Panc1 (cell line): ENCODE measurements around the gene TAF6. TPM values are rescaled to one million over a fixed set of nuclear protein-coding genes. Genes with fewer than 3 reads are reported as not detected.

ENCODE experiments used
- ATAC-seq: fragments of 200-7000 bp; cut with Tn5 transposase; 2 replicates; pipeline ENCODE4 v1.9.1; 2020; ENCODE audit warnings: mild to moderate bottlenecking, moderate library complexity
- BruUV-seq: library from RNA; stranded (reverse); fragments of 400-500 nt; replicated peaks from 2 replicates; lab custom pipeline; 2021; lab: Mats Ljungman, UMichigan
- CTCF ChIA-PET: fragments of 300-600 bp; sonication (Branson Sonifier 250); formaldehyde crosslinking; loops from one replicate; lab custom pipeline; 2022; ENCODE audit warnings: antibody characterized with exemption; lab: Charles Lee
- POLR2A ChIA-PET: fragments of 300-600 bp; sonication (Branson Sonifier 250); formaldehyde crosslinking; loops from one replicate; lab custom pipeline; 2022; ENCODE audit warnings: antibody characterized with exemption; lab: Charles Lee
- DNase-seq: peaks from one replicate; pipeline ENCODE4 v3.0.0-alpha.2; 2010; ENCODE audit warnings: low read depth, low spot score
- H3K27ac ChIP-seq: 2 replicates; pipeline ENCODE4 v1.5.1; 2011; ENCODE audit warnings: mild to moderate bottlenecking, low read length, inconsistent platforms
- H3K27me3 ChIP-seq: fragments of 200-500 bp; sonication (Bioruptor generic); 2 replicates; pipeline ENCODE4 v1.6.0; 2014; ENCODE audit warnings: low read length, inconsistent platforms; ENCODE audit not compliant: control insufficient read depth, insufficient read depth
- H3K36me3 ChIP-seq: fragments of 200-500 bp; sonication (Bioruptor generic); 2 replicates; pipeline ENCODE4 v1.5.1; 2014; ENCODE audit warnings: inconsistent platforms, mild to moderate bottlenecking, low read length, moderate library complexity; ENCODE audit not compliant: control insufficient read depth, insufficient read depth
- H3K4me1 ChIP-seq: 2 replicates; pipeline ENCODE4 v1.5.1; 2011; ENCODE audit warnings: inconsistent platforms, mild to moderate bottlenecking, low read length, moderate library complexity; ENCODE audit not compliant: control insufficient read depth, insufficient read depth
- H3K4me3 ChIP-seq, 2 experiments: 2 replicates each; pipeline ENCODE4 v1.5.1; 2011 to 2012; ENCODE audit warnings: low read depth in 2 of 2, low read length in 2 of 2, mild to moderate bottlenecking in 2 of 2, inconsistent platforms in 1 of 2, moderate library complexity in 1 of 2
- H3K9me3 ChIP-seq: fragments of 200-500 bp; sonication (Bioruptor generic); 2 replicates; pipeline ENCODE4 v1.5.1; 2014; ENCODE audit warnings: low read depth, mild to moderate bottlenecking, inconsistent platforms, low read length, moderate library complexity; ENCODE audit not compliant: control insufficient read depth, insufficient read depth
- POLR2AphosphoS5 ChIP-seq: IDR thresholded peaks from 2 replicates; pipeline ENCODE4 v1.6.1; 2012; ENCODE audit warnings: mild to moderate bottlenecking, low read depth, low read length, moderate library complexity
- SIN3A ChIP-seq: IDR thresholded peaks from 2 replicates; pipeline ENCODE4 v1.6.1; 2012; ENCODE audit warnings: low read depth, mild to moderate bottlenecking, low read length, moderate library complexity, borderline replicate concordance; ENCODE audit not compliant: insufficient read depth
- TCF7L2 ChIP-seq: IDR thresholded peaks from 2 replicates; pipeline ENCODE4 v1.6.1; 2011; ENCODE audit warnings: mild to moderate bottlenecking, low read depth, low read length, inconsistent platforms
- in situ Hi-C: cut with HindIII; loops from 2 replicates; pipeline ENCODE4 v1.10.0; 2016; ENCODE audit warnings: low sequenced_read_pairs, low pct_unique_long_range_greater_than_20kb
- intact Hi-C: fragments of 100-400 bp; cut with micrococcal nuclease; formaldehyde crosslinking; loops from one replicate; pipeline ENCODE4 v1.10.0; 2022; ENCODE audit not compliant: unreplicated experiment
- total RNA-seq: library from RNA; stranded (reverse); gene quantifications from one replicate; pipeline ENCODE4 v1.2.1, GENCODE V29; 2021; ENCODE audit not compliant: unreplicated experiment
- TF ChIP-seq, protein P1 (sequence below), 2 experiments: IDR thresholded peaks; 2 replicates each; pipeline ENCODE4 v1.6.1; 2011 to 2012; ENCODE audit warnings: low read depth in 2 of 2, control low read depth in 1 of 2, low read length in 1 of 2, mild to moderate bottlenecking in 1 of 2, moderate library complexity in 1 of 2; ENCODE audit not compliant: insufficient read depth in 1 of 2
- TF ChIP-seq, protein P2 (sequence below): fragments of 450-650 bp; IDR thresholded peaks from 2 replicates; pipeline ENCODE4 v1.5.1; 2017; ENCODE audit warnings: mild to moderate bottlenecking

TAF6 gene
- total RNA-seq, 1 experiment from 2014 or later = 92.3 TPM

DNA sequence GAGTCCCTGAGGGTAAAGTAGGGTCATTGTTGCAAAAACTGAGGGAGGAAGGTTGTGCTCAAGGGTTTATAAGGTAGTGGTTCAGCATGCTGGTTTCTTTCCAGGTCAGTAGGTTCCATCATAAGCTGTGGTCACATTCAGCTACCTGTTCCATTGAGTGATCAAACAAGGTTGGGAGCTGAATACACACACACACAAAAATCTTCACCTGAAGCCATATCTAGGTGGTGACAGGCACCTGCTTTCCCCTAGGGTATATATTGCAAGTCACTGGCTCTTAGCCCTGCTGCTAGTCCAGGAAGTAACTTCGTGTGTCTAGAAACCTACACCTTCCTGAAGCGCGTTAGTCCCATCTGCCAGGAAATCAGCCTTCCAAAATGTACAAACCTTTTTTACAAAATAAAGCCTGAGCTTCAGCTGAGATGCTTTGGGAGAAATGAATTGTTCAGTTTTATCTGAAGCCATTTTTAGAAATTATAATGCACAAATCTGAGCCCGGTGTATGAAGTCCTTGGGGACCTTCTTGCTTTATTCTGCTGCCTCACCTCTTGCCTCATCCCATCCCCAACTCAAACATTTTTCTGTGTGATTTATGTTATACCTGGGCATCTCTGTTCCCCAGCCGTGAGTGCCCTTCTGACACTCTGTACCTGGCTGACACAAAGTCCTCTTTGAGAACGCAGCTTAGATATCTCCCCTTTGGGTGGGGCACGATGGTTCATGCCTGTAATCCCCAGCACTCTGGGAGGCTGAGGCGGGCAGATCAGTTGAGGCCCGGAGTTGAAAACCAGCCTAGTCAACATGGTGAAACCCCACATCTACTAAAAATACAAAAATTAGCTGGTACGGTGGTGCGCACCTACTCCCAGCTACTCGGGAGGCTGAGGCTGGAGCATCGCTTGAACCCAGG is 18.9 kb upstream of the TAF6 start:
- ATAC-seq (no peak), DNase-seq (no peak)
- Histone ChIP-seq H3K4me1 (no peaks in the 10 kb centered on the region), H3K27me3 (no peaks in the 10 kb centered on the region), H3K36me3 (no peaks in the 10 kb centered on the region), H3K27ac (no peak overlapping the region), H3K4me3 (no peak overlapping the region), H3K9me3 (no peaks in the 10 kb centered on the region)
- ChIA-PET CTCF (interaction anchor here (0.8 kb wide), 1 partner anchor 10 kb away, joined by 4 read pairs; no protein-coding TSS in a partner anchor), POLR2A (no interaction called here)
- no peak for TF ChIP-seq POLR2AphosphoS5
- TF ChIP-seq, protein P1, sequence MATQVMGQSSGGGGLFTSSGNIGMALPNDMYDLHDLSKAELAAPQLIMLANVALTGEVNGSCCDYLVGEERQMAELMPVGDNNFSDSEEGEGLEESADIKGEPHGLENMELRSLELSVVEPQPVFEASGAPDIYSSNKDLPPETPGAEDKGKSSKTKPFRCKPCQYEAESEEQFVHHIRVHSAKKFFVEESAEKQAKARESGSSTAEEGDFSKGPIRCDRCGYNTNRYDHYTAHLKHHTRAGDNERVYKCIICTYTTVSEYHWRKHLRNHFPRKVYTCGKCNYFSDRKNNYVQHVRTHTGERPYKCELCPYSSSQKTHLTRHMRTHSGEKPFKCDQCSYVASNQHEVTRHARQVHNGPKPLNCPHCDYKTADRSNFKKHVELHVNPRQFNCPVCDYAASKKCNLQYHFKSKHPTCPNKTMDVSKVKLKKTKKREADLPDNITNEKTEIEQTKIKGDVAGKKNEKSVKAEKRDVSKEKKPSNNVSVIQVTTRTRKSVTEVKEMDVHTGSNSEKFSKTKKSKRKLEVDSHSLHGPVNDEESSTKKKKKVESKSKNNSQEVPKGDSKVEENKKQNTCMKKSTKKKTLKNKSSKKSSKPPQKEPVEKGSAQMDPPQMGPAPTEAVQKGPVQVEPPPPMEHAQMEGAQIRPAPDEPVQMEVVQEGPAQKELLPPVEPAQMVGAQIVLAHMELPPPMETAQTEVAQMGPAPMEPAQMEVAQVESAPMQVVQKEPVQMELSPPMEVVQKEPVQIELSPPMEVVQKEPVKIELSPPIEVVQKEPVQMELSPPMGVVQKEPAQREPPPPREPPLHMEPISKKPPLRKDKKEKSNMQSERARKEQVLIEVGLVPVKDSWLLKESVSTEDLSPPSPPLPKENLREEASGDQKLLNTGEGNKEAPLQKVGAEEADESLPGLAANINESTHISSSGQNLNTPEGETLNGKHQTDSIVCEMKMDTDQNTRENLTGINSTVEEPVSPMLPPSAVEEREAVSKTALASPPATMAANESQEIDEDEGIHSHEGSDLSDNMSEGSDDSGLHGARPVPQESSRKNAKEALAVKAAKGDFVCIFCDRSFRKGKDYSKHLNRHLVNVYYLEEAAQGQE (IDR thresholded peaks at IDR 0.05; ENCODE audit: insufficient read depth in 1 of 2, low read depth in 2 of 2, low read length in 1 of 2) = no peak
- TF ChIP-seq TCF7L2 = no peak
- no TSS peak for BruUV-seq
- in situ Hi-C loops = no loop called here
- intact Hi-C loops = no loop called here

DNA sequence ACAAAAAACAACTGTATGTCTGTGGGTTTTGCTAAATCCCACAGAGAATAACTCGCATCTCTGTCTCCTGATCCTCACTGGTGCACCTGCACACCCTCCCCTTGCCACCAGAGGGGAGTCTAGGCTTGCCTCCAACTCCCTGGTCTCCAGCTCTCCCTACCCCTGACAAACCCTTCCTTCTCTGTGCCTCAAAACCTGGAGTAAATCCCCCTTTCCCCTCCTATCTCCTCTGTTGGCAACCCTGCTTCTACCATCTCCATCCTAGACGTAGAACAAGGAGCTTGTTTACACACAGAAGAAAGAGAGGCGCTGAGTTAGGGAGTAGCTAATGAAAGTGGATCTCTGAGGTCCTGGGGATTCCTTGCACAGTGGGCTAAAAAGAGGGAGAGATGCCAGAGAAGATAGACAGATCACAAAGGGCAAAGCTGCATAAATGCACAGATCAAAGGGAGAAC is 13.6 kb upstream of the TAF6 start:
- in situ Hi-C loops (no loop called here), intact Hi-C loops (loop anchor here (5.0 kb wide), 1 partner anchor 85 kb away; the partner anchor contains the start of gene PVRIG)
- peak; percentile 88 for ATAC-seq
- CTCF ChIA-PET = interaction anchor here (0.5 to 1.2 kb wide), 8 partner anchors 12 to 213 kb away, joined by 3 to 16 read pairs (median 4); no protein-coding TSS in a partner anchor
- POLR2A ChIA-PET = no interaction called here
- Histone ChIP-seq H3K27me3 (no peaks in the 10 kb centered on the region), H3K27ac (no peak overlapping the region), H3K4me3 (no peak overlapping the region), H3K4me1 (0 out of 2 replicates have a peak, but pooled peaks cover 7% of the 10 kb centered on the region), H3K36me3 (no peaks in the 10 kb centered on the region), H3K9me3 (no peaks in the 10 kb centered on the region)
- TF ChIP-seq, protein P2, sequence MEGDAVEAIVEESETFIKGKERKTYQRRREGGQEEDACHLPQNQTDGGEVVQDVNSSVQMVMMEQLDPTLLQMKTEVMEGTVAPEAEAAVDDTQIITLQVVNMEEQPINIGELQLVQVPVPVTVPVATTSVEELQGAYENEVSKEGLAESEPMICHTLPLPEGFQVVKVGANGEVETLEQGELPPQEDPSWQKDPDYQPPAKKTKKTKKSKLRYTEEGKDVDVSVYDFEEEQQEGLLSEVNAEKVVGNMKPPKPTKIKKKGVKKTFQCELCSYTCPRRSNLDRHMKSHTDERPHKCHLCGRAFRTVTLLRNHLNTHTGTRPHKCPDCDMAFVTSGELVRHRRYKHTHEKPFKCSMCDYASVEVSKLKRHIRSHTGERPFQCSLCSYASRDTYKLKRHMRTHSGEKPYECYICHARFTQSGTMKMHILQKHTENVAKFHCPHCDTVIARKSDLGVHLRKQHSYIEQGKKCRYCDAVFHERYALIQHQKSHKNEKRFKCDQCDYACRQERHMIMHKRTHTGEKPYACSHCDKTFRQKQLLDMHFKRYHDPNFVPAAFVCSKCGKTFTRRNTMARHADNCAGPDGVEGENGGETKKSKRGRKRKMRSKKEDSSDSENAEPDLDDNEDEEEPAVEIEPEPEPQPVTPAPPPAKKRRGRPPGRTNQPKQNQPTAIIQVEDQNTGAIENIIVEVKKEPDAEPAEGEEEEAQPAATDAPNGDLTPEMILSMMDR = peak; percentile 96
- no peak for TF ChIP-seq POLR2AphosphoS5
- BruUV-seq = no TSS peak
- peak; percentile 74 for DNase-seq

DNA sequence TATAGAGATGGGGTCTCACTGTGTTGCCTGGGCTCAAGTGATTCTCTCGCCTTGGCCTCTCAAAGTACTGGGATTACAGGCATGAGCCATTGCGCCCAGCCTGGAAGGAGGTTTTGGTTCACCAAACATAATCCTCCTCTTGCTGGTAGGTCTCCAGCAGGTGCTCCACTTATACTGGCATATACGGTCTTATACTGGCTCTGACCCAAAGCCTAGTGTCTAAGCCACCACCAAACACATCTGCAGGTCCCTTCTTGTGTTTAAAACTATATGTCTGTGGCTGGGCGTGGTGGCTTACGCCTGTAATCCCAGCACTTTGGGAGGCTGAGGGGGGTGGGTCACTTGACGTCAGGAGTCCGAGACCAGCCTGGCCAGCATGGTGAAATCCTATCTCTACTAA is 13.0 kb upstream of the TAF6 start:
- H3K27ac ChIP-seq = no peak overlapping the region
- no peaks in the 10 kb centered on the region for H3K36me3 ChIP-seq
- ATAC-seq (no peak), DNase-seq (no peak)
- TF ChIP-seq, protein P2 = no peak
- TF ChIP-seq, protein P1 (IDR thresholded peaks at IDR 0.05; ENCODE audit: insufficient read depth in 1 of 2, low read depth in 2 of 2, low read length in 1 of 2) = no peak
- TF ChIP-seq TCF7L2 (no peak), SIN3A (no peak), POLR2AphosphoS5 (no peak)
- H3K4me1 ChIP-seq = 0 out of 2 replicates have a peak, but pooled peaks cover 7% of the 10 kb centered on the region
- BruUV-seq = no TSS peak
- POLR2A ChIA-PET = no interaction called here
- no peaks in the 10 kb centered on the region for H3K27me3 ChIP-seq
- intact Hi-C loops (loop anchor here (5.0 kb wide), 1 partner anchor 85 kb away; the partner anchor contains the start of gene PVRIG), in situ Hi-C loops (no loop called here)
- CTCF ChIA-PET = interaction anchor here (0.7 to 1.2 kb wide), 6 partner anchors 50 to 213 kb away, joined by 3 to 7 read pairs (median 4); no protein-coding TSS in a partner anchor
- no peak overlapping the region for H3K4me3 ChIP-seq
- no peaks in the 10 kb centered on the region for H3K9me3 ChIP-seq
